DMS79 (cell line): Measurements from ENCODE around the gene GPR39.
"Not testable (repeated sequence)": the region's sequence is repeated elsewhere in the genome, so short reads cannot be mapped to it uniquely, and the experiment has no call there.

Experiments used
- DNase-seq: peaks from one replicate; lab custom pipeline; 2025; lab: John Stamatoyannopoulos, UW

The GPR39 gene

GRCh38 chr2:132496555-132496954 lies 80.0 kb downstream of the GPR39 start:
- DNase-seq, result no peak

GRCh38 chr2:132497591-132497990 lies 81.0 kb downstream of the GPR39 start:
- no peak for DNase-seq

GRCh38 chr2:132503701-132504100 lies 87.1 kb downstream of the GPR39 start:
- DNase-seq, result no peak

GRCh38 chr2:132515010-132515409 lies 98.4 kb downstream of the GPR39 start:
- no peak for DNase-seq

GRCh38 chr2:132517386-132517785 lies 100.8 kb downstream of the GPR39 start:
- no peak for DNase-seq

GRCh38 chr2:132518302-132518701 lies 101.7 kb downstream of the GPR39 start:
- no peak for DNase-seq

GRCh38 chr2:132519566-132519965 lies 103.0 kb downstream of the GPR39 start:
- DNase-seq, result peak; percentile 43

- peak; percentile 11 for DNase-seq
These were observed 104.7 kb downstream of the GPR39 start for GRCh38 chr2:132521341-132521740.

GRCh38 chr2:132522901-132523300 lies 106.3 kb downstream of the GPR39 start:
- peak; percentile 4 for DNase-seq

GRCh38 chr2:132537061-132537460 lies 120.5 kb downstream of the GPR39 start:
- DNase-seq, result not testable (repeated sequence)

- peak; percentile 23 for DNase-seq
These were observed 121.8 kb downstream of the GPR39 start for GRCh38 chr2:132538331-132538855.

GRCh38 chr2:132540166-132540565 lies 123.6 kb downstream of the GPR39 start:
- no peak for DNase-seq

GRCh38 chr2:132542953-132543569 lies 126.5 kb downstream of the GPR39 start:
- DNase-seq, result peak; percentile 8

- no peak for DNase-seq
These were observed 127.5 kb downstream of the GPR39 start for GRCh38 chr2:132544006-132544630.

- no peak for DNase-seq
These were observed 130.6 kb downstream of the GPR39 start for GRCh38 chr2:132547090-132547687.

- DNase-seq, result peak; percentile 75
These were observed 133.5 kb downstream of the GPR39 start for GRCh38 chr2:132549935-132550670.

- no peak for DNase-seq
These were observed 134.3 kb downstream of the GPR39 start for GRCh38 chr2:132550946-132551345.

GRCh38 chr2:132557694-132558093 lies 141.1 kb downstream of the GPR39 start:
- DNase-seq, result no peak

- DNase-seq, result no peak
These were observed 142.7 kb downstream of the GPR39 start for GRCh38 chr2:132559326-132559725.

GRCh38 chr2:132559921-132560320 lies 143.3 kb downstream of the GPR39 start:
- DNase-seq, result no peak

- DNase-seq, result no peak
These were observed 144.0 kb downstream of the GPR39 start for GRCh38 chr2:132560562-132560961.

GRCh38 chr2:132562245-132562644 lies 145.6 kb downstream of the GPR39 start:
- DNase-seq, result no peak

- no peak for DNase-seq
These were observed 147.5 kb downstream of the GPR39 start for GRCh38 chr2:132564065-132564464.
